Skeletal muscle satellite cell (primary cell): Measurements from ENCODE around the gene CD300E.

ENCODE experiments used
- H3K27me3 ChIP-seq: 2 replicates; pipeline ENCODE4 v1.7.0; 2013; ENCODE audit warnings: low read length; ENCODE audit not compliant: control insufficient read depth, insufficient read depth
- H3K36me3 ChIP-seq: 2 replicates; pipeline ENCODE4 v1.7.0; 2013; ENCODE audit warnings: mild to moderate bottlenecking, control low read depth, low read length; ENCODE audit not compliant: insufficient read depth
- H3K4me1 ChIP-seq: 2 replicates; pipeline ENCODE4 v1.7.0; 2013; ENCODE audit warnings: low read length; ENCODE audit not compliant: control insufficient read depth, insufficient read depth
- H3K4me2 ChIP-seq: 2 replicates; pipeline ENCODE4 v1.7.0; 2013; ENCODE audit warnings: mild to moderate bottlenecking, low read length
- H3K4me3 ChIP-seq: 2 replicates; pipeline ENCODE4 v1.7.0; 2013; ENCODE audit warnings: low read length
- H3K9ac ChIP-seq: 2 replicates; pipeline ENCODE4 v1.7.0; 2013; ENCODE audit warnings: mild to moderate bottlenecking, low read depth, low read length, moderate library complexity
- H3K9me3 ChIP-seq: replicated peaks from 2 replicates; pipeline ENCODE4 v1.7.0; 2013; ENCODE audit warnings: mild to moderate bottlenecking, control low read depth, low read length

Gene CD300E

DNA sequence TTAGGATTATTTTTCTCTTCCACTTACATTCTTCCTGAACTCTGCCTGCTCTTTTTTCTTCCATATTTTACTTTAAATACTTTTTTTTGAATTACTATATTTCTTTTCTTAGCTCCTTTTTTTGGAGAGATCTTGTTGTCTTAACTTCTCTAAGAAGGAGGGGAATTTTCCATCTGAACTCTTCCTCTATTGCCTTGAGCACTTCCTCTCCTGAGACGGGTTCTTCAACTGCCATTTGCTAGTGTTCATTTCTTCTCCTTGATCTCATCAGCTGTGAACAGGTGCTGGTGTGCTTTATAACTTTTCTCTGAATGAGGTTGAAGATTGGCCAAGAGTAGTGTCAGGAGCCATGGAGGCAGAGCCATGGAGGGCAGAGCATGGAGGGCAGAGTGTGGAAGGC is 16.3 kb downstream of the CD300E start:
- no peaks in the 10 kb centered on the region for H3K4me1 ChIP-seq
- no peaks in the 10 kb centered on the region for H3K36me3 ChIP-seq
- peaks cover 3% of the 10 kb centered on the region for H3K27me3 ChIP-seq
- H3K4me2 ChIP-seq, result no peak overlapping the region
- no peak overlapping the region for H3K4me3 ChIP-seq
- no peaks in the 10 kb centered on the region for H3K9me3 ChIP-seq
- no peak overlapping the region for H3K9ac ChIP-seq

DNA sequence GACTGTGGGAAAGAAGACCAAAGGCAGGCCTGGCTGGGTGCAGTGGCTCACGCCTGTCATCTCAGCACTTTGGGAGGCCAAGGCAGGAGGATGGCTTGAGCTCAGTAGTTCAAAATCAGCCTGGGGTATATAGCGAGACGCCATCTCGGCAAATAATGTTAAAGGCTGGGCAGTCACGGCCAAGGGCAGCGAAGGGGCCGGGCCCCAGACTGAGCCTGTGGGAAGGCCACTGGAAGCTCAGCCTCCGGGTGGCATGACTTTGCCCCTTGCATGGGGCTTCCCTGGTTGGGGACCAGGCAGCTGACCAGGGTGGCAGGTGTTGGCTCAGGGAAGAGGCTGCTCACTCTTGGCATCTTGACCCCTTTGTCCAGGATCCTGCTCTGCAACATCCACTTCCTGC is 17.5 kb downstream of the CD300E start:
- no peak overlapping the region for H3K4me2 ChIP-seq
- H3K9me3 ChIP-seq, result no peaks in the 10 kb centered on the region
- H3K9ac ChIP-seq, result no peak overlapping the region
- no peaks in the 10 kb centered on the region for H3K36me3 ChIP-seq
- H3K4me1 ChIP-seq, result no peaks in the 10 kb centered on the region
- no peak overlapping the region for H3K4me3 ChIP-seq
- H3K27me3 ChIP-seq, result peaks cover 3% of the 10 kb centered on the region

DNA sequence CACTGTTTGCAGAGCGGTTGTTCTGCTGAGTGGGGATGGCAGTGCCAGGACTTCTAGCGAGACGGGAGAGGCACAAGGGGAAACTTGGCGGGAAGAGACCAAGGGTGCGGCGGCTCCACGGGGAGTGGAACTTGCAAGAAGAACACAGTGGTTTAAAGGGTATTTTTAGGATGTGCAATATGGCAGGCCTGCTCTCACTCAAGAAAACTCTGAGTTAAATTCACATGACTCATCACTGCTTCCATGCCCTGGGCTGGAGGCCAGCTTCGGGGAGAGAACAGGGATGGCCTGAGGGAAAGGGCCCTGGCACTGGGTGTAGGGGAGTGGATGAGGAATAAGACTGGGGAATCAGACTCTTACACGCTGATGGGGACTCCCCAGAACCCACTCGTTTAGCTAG is 18.2 kb downstream of the CD300E start:
- H3K4me3 ChIP-seq, result no peak overlapping the region
- no peaks in the 10 kb centered on the region for H3K36me3 ChIP-seq
- no peak overlapping the region for H3K9ac ChIP-seq
- no peaks in the 10 kb centered on the region for H3K9me3 ChIP-seq
- H3K27me3 ChIP-seq, result peaks cover 3% of the 10 kb centered on the region
- no peak overlapping the region for H3K4me2 ChIP-seq
- no peaks in the 10 kb centered on the region for H3K4me1 ChIP-seq

DNA sequence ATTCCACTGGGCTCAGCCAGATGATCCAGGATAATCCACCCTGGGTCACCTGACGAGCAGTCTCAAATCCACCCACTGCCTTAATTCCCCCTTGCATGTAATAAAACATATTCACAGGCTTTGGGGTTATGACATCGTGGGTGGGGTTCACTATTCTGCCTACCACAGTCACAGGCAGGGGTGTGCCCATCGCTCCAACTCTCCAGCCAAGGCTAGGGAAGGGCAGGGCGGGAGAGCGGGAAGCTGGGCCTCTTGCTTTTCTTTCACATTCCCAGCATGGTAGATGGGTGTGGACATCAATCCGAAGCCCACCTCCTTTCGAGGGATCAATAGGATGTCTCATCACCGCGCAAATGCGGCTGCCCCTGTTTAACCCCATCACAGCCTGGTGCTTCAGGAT is 18.8 kb downstream of the CD300E start:
- Histone ChIP-seq H3K27me3 (peaks cover 3% of the 10 kb centered on the region), H3K9ac (no peak overlapping the region), H3K4me2 (no peak overlapping the region), H3K9me3 (no peaks in the 10 kb centered on the region), H3K4me3 (no peak overlapping the region), H3K4me1 (no peaks in the 10 kb centered on the region), H3K36me3 (no peaks in the 10 kb centered on the region)

DNA sequence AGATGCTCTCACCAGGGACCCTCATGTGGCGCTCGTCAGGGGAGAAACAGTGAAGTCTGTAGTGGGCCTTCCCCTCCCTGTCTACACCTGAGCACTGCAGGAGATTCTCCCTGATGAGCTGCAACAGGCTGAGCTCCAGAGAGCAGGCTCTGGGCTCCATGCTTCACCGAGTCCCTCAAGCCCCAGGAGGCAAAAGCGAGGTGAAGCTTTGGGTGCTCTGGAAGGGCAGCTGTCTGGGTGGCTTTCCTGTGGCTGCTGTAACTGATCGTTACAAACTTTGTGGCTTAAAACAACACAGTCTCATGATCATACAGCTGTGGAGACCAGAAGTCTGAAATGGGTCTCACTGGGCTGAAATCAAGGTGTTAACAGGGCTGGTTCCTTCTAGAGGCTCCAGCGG is 19.3 kb downstream of the CD300E start:
- Histone ChIP-seq H3K4me3 (no peak overlapping the region), H3K36me3 (no peaks in the 10 kb centered on the region), H3K9ac (no peak overlapping the region), H3K4me1 (no peaks in the 10 kb centered on the region), H3K9me3 (no peaks in the 10 kb centered on the region), H3K4me2 (no peak overlapping the region), H3K27me3 (peaks cover 3% of the 10 kb centered on the region)

DNA sequence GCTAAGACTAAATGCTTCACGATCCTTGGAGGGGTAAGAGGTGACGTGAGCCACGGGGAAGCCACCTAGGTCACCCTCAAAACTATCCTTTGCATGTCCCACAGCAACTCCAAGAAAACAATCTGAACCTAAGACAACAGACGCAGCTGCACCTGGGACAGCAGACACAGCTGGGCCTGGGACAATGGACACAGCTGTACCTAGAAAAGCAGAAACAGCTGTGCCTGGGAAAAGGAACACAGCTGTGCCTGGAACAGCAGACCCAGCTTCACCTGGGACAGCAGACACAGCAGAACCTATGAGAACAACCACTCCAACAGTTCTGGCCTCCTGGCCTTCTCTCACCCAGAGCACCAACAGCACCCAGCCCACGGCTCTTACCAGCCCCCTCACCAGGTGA is 19.8 kb downstream of the CD300E start:
- Histone ChIP-seq H3K4me1 (no peaks in the 10 kb centered on the region), H3K9ac (no peak overlapping the region), H3K27me3 (peaks cover 3% of the 10 kb centered on the region)

DNA sequence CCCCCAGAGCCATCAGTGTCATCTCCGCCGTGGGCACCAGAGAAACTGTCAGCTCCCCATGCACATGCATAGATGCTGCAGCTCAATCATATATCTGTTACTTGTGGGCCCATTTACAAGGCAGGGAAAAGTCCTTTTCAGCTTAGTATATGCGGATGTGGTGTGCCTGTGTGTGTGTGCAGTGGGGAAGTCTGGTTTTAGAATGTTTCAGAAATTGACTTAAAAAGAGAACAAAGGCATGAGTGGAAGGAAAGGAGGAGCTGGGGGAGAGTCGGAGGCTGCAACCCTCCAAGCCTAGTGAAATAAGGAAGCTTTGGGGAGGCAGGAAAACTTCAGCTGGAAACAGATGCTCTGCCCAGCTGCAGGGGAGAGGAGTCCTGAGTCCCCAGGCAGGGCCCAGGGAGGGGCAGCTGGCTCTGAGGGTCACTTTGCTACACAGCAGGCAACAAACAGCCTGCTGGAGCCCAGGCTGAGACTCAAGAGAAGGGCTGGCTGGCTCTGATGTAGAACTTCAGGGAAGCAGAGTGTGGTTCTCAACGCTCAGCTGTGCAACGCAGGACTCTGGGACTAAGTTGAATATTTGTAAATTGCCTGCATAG is 20.4 kb downstream of the CD300E start:
- no peaks in the 10 kb centered on the region for H3K4me1 ChIP-seq
- H3K36me3 ChIP-seq, result no peaks in the 10 kb centered on the region

More for the DNA sequence above, 19.8 kb downstream of the CD300E start:
- H3K9me3 ChIP-seq, result no peaks in the 10 kb centered on the region
- no peak overlapping the region for H3K4me2 ChIP-seq
- no peak overlapping the region for H3K4me3 ChIP-seq
- no peaks in the 10 kb centered on the region for H3K36me3 ChIP-seq

DNA sequence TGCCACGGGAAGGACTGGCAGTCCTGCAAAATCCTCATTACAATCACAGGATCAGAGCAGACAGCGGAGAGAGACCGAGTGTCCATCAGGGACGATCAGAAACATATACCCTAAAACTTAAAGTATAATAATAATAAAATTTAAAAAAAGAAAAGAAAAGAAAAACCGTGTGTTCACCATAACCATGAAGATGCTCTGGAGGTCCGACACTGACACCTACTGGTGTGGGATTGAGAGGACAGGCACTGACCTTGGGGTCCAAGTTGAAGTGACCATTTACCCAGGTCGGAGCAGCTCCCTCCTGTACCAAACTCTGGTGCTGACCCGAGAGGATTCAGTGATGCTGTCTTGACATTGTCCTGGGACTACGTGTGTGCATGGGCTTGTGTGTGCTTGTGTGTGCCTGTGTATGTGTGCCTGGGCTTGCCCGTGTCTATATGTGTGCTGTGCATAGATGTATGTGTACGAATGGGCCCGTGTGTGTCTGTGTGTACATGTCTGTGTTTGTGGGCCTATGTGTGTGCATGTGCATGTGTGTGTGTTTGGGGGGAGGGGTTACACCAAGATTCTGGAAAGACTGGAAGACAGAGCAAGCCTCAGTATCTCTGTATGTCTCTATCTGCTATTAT is 21.5 kb downstream of the CD300E start:
- no peak overlapping the region for H3K4me3 ChIP-seq
- H3K27me3 ChIP-seq, result peaks cover 3% of the 10 kb centered on the region
- no peaks in the 10 kb centered on the region for H3K36me3 ChIP-seq
- H3K4me2 ChIP-seq, result no peak overlapping the region
- no peak overlapping the region for H3K9ac ChIP-seq
- no peaks in the 10 kb centered on the region for H3K4me1 ChIP-seq
- no peaks in the 10 kb centered on the region for H3K9me3 ChIP-seq

More for the DNA sequence above, 20.4 kb downstream of the CD300E start:
- Histone ChIP-seq H3K4me2 (no peak overlapping the region), H3K9ac (no peak overlapping the region), H3K27me3 (peaks cover 3% of the 10 kb centered on the region), H3K4me3 (no peak overlapping the region), H3K9me3 (no peaks in the 10 kb centered on the region)

DNA sequence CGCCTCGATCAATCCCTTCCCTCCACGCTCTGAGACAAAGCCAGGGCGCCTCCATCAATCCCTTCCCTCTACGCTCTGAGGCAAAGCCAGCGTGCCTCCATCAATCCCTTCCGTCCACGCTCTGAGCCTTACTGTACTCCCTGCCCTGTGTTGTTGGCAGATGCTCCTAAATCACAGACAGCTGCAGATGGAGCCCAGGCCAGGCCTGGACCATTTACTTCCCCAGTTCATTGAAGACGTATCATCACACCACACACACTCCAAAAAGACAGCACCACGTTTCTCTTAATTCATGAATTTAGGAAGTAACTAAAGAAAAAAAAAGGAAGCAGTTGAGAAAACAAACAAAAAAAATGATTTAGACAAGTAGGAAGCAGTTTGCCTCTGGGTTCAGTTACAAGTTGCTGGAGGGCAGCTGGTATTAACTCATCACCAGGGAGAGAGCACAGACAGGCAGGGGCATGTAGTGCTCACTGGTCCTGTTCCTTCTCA is 24.0 kb downstream of the CD300E start:
- Histone ChIP-seq H3K9me3 (no peaks in the 10 kb centered on the region), H3K4me2 (no peak overlapping the region), H3K4me3 (no peak overlapping the region), H3K27me3 (peaks cover 3% of the 10 kb centered on the region), H3K36me3 (no peaks in the 10 kb centered on the region), H3K9ac (no peak overlapping the region), H3K4me1 (no peaks in the 10 kb centered on the region)

DNA sequence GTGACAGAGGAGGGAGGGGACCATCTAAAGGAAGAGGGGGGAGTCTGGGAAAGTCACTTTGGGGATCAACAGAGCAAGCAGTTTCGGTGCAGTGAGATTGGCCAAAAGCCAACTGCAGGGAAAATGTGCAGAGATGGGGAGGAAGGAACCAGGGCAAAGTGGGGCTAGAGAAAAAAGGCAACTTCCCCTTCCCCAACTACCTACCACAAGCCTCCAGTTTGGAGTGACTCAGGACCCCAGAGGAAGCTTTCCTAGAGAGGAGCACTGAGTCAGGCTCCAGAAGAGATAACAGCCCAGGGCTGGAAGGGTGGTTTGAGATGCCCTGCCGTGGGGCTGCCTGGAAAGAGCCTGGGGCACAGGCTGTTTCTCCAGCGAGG is 24.5 kb downstream of the CD300E start:
- Histone ChIP-seq H3K36me3 (no peaks in the 10 kb centered on the region), H3K9me3 (no peaks in the 10 kb centered on the region), H3K4me2 (no peak overlapping the region), H3K4me3 (no peak overlapping the region), H3K27me3 (peaks cover under 1% of the 10 kb centered on the region), H3K9ac (no peak overlapping the region), H3K4me1 (no peaks in the 10 kb centered on the region)

DNA sequence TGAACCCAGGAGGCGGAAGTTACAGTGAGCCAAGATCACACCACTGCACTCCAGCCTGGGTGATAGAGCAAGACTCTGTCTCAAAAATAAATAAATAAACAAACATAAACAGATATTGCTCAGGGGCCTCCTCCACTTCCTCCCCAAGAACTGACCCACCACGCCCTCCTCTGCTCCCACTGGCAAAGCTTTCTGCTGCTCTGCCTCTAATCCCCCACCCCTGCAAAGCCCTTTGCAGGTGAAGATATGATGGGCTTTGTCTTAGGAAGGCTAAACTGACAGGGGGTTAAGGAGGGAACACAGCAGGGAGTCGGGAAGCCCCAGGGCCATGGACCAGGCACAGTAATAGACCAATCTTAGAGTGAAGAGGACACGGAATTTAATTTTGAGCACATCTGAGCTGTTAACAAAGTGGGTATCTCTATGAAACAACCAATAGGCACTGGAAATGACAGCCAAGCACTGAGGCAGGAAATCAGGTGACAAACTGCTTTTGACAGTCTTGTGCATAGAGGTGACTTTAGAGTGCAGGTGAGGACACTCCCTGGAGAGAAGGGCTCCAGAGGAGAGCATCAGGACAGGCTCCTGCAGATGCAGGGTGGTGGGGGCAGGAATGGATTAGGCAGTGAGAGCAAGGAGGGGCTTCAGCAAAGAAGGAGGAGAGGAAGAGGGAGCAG is 25.1 kb downstream of the CD300E start:
- H3K9ac ChIP-seq, result no peak overlapping the region
- H3K36me3 ChIP-seq, result no peaks in the 10 kb centered on the region
- H3K4me3 ChIP-seq, result no peak overlapping the region
- no peaks in the 10 kb centered on the region for H3K9me3 ChIP-seq
- no peaks in the 10 kb centered on the region for H3K4me1 ChIP-seq
- no peak overlapping the region for H3K4me2 ChIP-seq
- no peaks in the 10 kb centered on the region for H3K27me3 ChIP-seq
